Measurements from ENCODE around the gene LAS1L.

DNA sequence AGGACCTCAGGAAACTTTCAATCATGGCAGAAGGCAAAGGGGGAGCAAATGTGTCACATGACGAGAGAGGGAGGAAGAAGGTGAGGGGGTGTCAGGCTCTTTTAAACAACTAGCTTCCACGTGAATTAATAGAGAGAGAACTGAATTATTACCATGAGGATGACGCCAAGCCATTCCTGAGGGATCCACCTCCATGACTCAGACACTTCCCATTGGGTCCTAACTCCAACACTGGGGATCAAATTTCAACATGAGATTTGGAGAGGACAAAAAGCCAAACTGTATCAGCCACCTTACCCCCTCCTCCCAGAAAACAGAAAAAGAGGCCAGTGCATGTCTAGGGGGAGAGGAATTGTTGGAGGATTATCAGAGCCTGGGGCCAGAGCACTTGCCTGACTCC, 40.4 kb upstream of the LAS1L start:
- TF ChIP-seq POLR2AphosphoS5 (IDR thresholded peaks at IDR 0.05; ENCODE audit: low read depth, low read length) (no peak), TAF1 (IDR thresholded peaks at IDR 0.05; ENCODE audit: low read depth, low read length) (no peak), POLR2A (IDR thresholded peaks at IDR 0.05; ENCODE audit: low read depth, low read length) (no peak), SPI1 (IDR thresholded peaks at IDR 0.05; ENCODE audit: low read depth, low read length) (no peak), POU2F2 (IDR thresholded peaks at IDR 0.05; ENCODE audit: low read depth, low read length) (no peak), PAX5 (IDR thresholded peaks at IDR 0.05; ENCODE audit: insufficient read depth, low read length, severe bottlenecking) (no peak)
